Stomach smooth muscle (tissue), 2 donors: ENCODE data around the gene ARHGAP40.

ENCODE experiments used
- H3K27ac ChIP-seq: one replicate; pipeline ENCODE4 v1.7.0; 2013; ENCODE audit warnings: mild to moderate bottlenecking, low read length, inconsistent platforms
- H3K27me3 ChIP-seq, 2 donors: one replicate each; pipeline ENCODE4 v1.7.0; 2013; ENCODE audit warnings: low read length in 2 of 2; ENCODE audit not compliant: insufficient read depth in 2 of 2, control insufficient read depth in 1 of 2
- H3K36me3 ChIP-seq, 2 donors: one replicate each; pipeline ENCODE4 v1.7.0; 2013; ENCODE audit warnings: low read length in 2 of 2; ENCODE audit not compliant: control insufficient read depth in 2 of 2, insufficient read depth in 2 of 2
- H3K4me1 ChIP-seq: one replicate; pipeline ENCODE4 v1.7.0; 2013; ENCODE audit warnings: low read length; ENCODE audit not compliant: control insufficient read depth, insufficient read depth
- H3K4me3 ChIP-seq, 2 donors: one replicate each; pipeline ENCODE4 v1.7.0; 2013; ENCODE audit warnings: low read length in 2 of 2
- H3K9ac ChIP-seq, 2 donors: one replicate each; pipeline ENCODE4 v1.7.0; 2013; ENCODE audit warnings: low read length in 2 of 2, mild to moderate bottlenecking in 1 of 2
- H3K9me3 ChIP-seq, 2 donors: one replicate each; pipeline ENCODE4 v1.7.0; 2013; ENCODE audit warnings: low read length in 2 of 2; ENCODE audit not compliant: control insufficient read depth in 2 of 2
- donor health status: healthy.
- donor health status: Pancreatic carcinoma.

ARHGAP40 gene

DNA sequence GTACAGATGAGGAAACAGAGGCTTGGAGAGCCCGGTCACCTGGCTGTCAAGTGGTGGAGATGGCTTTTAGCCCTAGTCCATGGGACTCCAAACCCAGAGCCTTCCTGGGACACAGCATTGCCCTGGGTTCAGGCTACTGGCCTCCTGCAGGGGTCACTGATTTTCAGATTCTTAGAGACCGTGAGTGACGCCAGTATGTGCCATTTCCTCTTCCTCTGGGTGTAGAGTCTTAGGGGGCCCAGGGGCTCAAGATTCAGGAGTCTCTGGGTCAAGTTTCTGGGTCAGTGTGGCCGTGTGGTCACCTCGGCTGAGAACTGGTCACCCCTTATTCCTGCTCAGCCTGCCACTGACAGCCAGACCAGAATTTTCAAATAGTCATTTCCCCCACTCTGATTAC is 574 bp downstream of the ARHGAP40 start:
- Histone ChIP-seq H3K9me3 (peaks cover 2 to 3% of the 10 kb centered on the region in 2 donors), H3K9ac (no peak overlapping the region), H3K4me1 (peaks cover 3% of the 10 kb centered on the region), H3K27ac (no peak overlapping the region), H3K27me3 (peaks cover 34 to 36% of the 10 kb centered on the region in 2 donors), H3K36me3 (no peaks in the 10 kb centered on the region), H3K4me3 (no peak overlapping the region)

DNA sequence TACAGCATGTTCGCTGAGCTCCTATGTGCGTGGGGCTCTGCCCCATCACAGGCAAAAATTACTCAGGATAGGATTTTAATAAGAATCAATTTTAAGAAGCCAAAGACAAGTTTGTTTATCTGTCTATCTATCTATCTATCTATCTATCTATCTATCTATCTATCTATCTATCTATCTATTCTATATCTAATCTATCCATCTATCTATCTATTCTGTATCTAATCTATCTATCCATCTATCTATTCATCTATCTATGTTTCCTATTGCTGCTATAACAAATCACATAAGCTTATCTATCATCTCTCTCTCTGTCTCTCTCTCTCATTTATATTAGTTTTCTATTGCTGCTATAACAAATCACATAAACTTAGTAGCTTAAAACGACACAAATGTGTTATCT is 1.7 kb downstream of the ARHGAP40 start:
- H3K4me3 ChIP-seq = no peak overlapping the region
- H3K27ac ChIP-seq = no peak overlapping the region
- peaks cover 3% of the 10 kb centered on the region for H3K4me1 ChIP-seq
- H3K27me3 ChIP-seq = peaks cover 38 to 39% of the 10 kb centered on the region in 2 donors
- no peak overlapping the region for H3K9ac ChIP-seq
- H3K9me3 ChIP-seq = peaks cover 2 to 3% of the 10 kb centered on the region in 2 donors
- no peaks in the 10 kb centered on the region for H3K36me3 ChIP-seq

DNA sequence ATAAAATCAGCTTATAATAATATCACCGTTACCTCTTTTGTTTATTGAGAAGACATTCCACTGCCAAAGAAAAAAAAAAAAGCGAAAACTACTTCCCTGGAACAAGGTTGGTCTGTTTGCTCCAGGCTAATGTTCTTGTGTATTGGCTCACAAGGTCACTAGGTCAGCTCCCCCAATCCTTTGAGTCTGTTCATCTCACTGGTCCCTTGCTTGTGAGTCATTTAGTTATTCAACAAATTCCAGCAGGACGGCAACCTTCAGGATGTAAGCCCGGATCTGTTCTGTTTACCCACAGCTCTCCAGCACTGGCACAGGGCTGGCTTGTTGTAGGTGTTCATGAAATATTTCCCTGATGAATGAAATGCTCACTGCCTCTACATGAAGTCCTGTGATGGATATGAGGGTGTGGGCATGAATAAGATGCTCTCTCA is 3.3 kb downstream of the ARHGAP40 start:
- H3K4me3 ChIP-seq = no peak overlapping the region
- H3K4me1 ChIP-seq = peaks cover 3% of the 10 kb centered on the region
- peaks cover 36 to 43% of the 10 kb centered on the region in 2 donors for H3K27me3 ChIP-seq
- H3K9me3 ChIP-seq = peaks cover 2 to 3% of the 10 kb centered on the region in 2 donors
- no peaks in the 10 kb centered on the region for H3K36me3 ChIP-seq
- no peak overlapping the region for H3K9ac ChIP-seq
- no peak overlapping the region for H3K27ac ChIP-seq

DNA sequence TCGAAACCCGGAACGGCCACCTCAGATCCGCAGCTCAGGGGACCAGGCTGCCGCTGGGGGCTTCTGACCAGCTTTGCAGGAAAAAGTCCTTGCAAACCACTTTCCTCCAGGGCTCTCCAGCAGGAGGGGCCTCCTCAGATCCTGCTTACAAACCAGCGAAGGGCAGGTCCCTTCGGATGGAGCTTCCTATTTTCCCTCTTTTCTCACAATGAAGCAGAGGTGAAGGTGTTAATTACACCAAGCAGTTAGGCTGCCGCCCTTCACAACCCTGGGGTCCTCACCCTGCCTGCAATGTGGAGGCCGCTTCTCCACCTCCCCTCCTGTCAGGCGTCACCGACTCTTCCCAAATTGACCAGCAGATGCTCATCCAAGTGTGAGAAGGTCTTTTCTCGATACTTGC is 5.7 kb downstream of the ARHGAP40 start:
- H3K9me3 ChIP-seq = peaks cover 2 to 3% of the 10 kb centered on the region in 2 donors
- H3K27ac ChIP-seq = no peak overlapping the region
- H3K4me3 ChIP-seq = no peak overlapping the region
- H3K27me3 ChIP-seq = peaks cover 23% of the 10 kb centered on the region in 2 donors
- H3K36me3 ChIP-seq = no peaks in the 10 kb centered on the region
- H3K4me1 ChIP-seq = no peaks in the 10 kb centered on the region
- H3K9ac ChIP-seq = no peak overlapping the region

DNA sequence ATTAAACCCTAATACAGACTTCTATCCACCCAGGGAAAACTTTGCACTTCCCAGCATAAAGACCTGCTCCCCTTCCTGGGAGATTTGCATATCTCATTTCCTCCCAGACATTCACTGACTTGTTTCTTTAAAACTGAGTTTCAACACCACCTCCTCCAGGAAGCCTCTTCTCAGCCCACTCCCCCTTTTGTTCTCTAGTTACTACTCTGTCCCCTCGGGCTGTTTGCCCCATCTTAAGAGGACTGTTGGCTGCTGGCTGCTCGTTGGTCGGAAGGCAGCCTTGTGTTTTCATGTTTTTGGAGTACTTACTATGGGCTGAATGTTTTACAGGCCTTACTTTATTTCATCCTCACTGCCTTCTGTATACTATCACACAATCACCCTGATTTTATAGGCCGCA is 6.6 kb downstream of the ARHGAP40 start:
- no peak overlapping the region for H3K27ac ChIP-seq
- H3K27me3 ChIP-seq = peaks cover 17 to 20% of the 10 kb centered on the region in 2 donors
- H3K36me3 ChIP-seq = no peaks in the 10 kb centered on the region
- H3K9me3 ChIP-seq = peaks cover 0 to 2% of the 10 kb centered on the region in 2 donors
- no peaks in the 10 kb centered on the region for H3K4me1 ChIP-seq
- no peak overlapping the region for H3K9ac ChIP-seq
- H3K4me3 ChIP-seq = no peak overlapping the region

DNA sequence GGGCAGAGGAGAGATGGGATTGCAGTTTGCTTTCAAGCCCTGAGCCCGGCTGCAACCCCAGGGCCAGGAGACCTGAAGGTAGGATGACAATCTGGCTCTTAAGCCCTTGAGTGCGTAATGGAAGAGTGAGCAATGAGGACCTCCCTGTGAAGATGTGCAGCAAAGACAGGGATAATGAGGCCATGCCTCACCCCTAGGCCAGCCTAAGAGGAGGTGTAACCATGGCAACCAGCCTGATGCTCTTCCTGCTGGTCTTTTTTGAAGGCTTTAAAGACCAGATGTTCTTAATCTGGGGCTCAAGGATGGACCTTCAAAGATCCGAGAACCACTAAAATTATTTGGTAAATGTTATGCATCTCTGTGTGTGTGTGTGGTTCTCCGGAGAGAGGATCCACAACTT is 8.2 kb downstream of the ARHGAP40 start:
- H3K27ac ChIP-seq = no peak overlapping the region
- H3K4me3 ChIP-seq = no peak overlapping the region
- no peaks in the 10 kb centered on the region for H3K36me3 ChIP-seq
- no peaks in the 10 kb centered on the region for H3K4me1 ChIP-seq
- peaks cover 14 to 15% of the 10 kb centered on the region in 2 donors for H3K27me3 ChIP-seq
- H3K9ac ChIP-seq = no peak overlapping the region
- H3K9me3 ChIP-seq = no peaks in the 10 kb centered on the region

DNA sequence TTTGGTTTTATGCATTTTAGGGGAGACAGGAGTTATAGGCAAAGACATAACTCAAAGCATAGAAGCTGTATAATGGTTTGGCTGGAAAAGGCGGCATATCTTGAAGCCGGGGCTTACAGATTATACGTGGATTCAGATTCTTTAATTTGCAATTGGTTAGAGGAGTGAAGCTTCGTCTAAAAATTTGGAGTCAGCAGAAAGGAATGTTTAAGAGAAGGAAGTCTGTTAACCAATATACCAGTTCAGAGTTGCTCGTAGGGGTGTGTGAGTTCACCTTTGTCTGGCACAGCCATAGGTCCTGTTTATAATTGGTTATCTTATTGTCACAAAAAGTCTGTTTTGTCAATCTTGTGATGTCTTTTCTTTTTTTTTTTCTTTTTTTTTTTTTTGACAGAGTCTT is 8.9 kb downstream of the ARHGAP40 start:
- H3K27ac ChIP-seq = no peak overlapping the region
- H3K9me3 ChIP-seq = no peaks in the 10 kb centered on the region
- H3K27me3 ChIP-seq = peaks cover 12 to 15% of the 10 kb centered on the region in 2 donors
- no peak overlapping the region for H3K9ac ChIP-seq
- H3K4me3 ChIP-seq = no peak overlapping the region
- H3K36me3 ChIP-seq = no peaks in the 10 kb centered on the region
- no peaks in the 10 kb centered on the region for H3K4me1 ChIP-seq

DNA sequence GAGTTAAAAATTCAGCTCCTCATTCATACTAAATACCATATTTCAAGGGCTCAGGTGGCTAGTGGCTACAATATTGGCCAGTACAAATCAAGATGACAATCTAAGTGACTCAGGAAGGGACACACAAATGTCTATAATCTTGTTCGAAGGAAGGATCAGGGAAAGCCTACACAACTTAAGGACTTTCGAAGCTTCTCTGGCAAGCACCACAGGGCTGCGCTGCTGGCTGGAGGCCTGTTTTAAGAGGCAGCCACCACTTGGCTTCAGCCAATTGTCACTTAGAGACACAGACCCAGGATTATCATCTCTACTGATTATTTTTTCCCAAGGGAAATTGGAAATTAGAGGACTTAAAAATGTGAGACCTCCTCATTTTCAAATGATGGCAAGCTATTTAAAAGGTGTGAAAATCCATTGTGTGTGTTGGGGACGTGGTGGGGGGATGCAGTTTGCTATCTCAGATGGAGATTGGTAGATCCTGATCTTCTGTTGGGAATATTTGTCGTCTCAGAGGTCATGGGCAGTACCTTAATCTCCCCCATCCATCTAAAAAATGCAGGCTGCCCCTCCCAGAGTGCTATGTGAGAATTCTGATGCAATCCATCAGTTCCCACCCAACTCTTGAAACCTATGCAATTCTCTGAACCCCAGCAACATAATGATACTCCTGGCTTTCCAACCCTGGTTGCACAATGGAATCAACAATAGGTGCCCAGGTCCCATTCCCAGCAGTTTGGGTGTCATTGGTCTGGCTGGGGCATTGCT is 11.3 kb downstream of the ARHGAP40 start:
- Histone ChIP-seq H3K9ac (no peak overlapping the region), H3K4me3 (no peak overlapping the region), H3K36me3 (no peaks in the 10 kb centered on the region), H3K27ac (no peak overlapping the region), H3K9me3 (no peaks in the 10 kb centered on the region), H3K27me3 (peaks cover 13 to 17% of the 10 kb centered on the region in 2 donors), H3K4me1 (no peaks in the 10 kb centered on the region)

DNA sequence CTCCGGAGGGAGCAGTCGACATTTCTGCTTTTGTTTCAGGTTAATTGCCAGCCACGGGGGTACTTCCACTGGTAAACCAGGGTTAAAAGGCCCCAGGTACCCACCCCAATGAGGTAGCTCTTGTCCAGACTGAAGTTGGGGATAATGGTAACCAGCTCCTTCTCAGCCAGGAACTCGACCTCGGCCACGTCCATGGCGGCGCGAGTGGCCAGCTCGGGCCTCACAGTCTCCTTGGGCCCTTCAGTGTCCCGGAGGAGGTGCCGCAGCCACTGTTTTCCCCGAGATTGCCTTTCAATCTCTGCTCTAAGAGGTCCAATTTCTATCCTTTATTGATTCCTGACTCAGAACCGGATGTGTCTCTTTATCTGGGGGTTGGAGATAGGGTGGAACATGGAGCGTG is 13.7 kb downstream of the ARHGAP40 start:
- Histone ChIP-seq H3K9me3 (no peaks in the 10 kb centered on the region), H3K4me3 (no peak overlapping the region), H3K27me3 (peaks cover 11 to 20% of the 10 kb centered on the region in 2 donors), H3K36me3 (no peaks in the 10 kb centered on the region), H3K27ac (no peak overlapping the region), H3K4me1 (no peaks in the 10 kb centered on the region), H3K9ac (no peak overlapping the region)

DNA sequence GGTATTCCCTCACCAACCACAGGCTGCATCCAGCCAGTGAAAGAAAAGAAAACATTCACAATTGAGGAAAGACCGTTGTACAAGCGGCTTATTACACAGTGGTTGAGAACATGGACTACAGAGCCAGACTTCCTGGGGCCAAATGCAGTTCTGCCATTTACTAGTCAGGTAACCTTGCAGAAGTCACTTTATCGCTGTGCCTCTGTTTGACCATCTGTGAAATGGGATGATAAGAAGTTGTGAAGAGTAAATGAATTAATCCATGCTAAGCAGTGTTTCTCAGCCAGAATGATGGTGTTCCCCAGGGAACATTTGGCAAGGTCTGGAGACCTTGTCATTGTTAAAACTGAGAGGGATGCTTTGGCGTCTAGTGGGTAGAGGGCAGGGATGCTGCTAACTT is 14.8 kb downstream of the ARHGAP40 start:
- no peak overlapping the region for H3K27ac ChIP-seq
- H3K9me3 ChIP-seq = no peaks in the 10 kb centered on the region
- H3K9ac ChIP-seq = no peak overlapping the region
- H3K27me3 ChIP-seq = peaks cover 11 to 20% of the 10 kb centered on the region in 2 donors
- no peaks in the 10 kb centered on the region for H3K4me1 ChIP-seq
- no peaks in the 10 kb centered on the region for H3K36me3 ChIP-seq
- no peak overlapping the region for H3K4me3 ChIP-seq
